Mononuclear cell (primary cell): Measurements from ENCODE around the gene TMEM270. TPM values are rescaled to one million over a fixed set of nuclear protein-coding genes. Genes with fewer than 3 reads are reported as not detected.
"Not testable (repeated sequence)": the region's sequence is repeated elsewhere in the genome, so short reads cannot be mapped to it uniquely, and the experiment has no call there.

ENCODE experiments used
- H3K27me3 ChIP-seq: 2 replicates; pipeline ENCODE4 v1.6.0; 2011; ENCODE audit warnings: low read length, control low read depth; ENCODE audit not compliant: insufficient read depth
- H3K4me1 ChIP-seq: 2 replicates; pipeline ENCODE4 v1.5.1; 2011; ENCODE audit warnings: mild to moderate bottlenecking, low read length, control low read depth; ENCODE audit not compliant: insufficient read depth
- H3K4me3 ChIP-seq: 2 replicates; pipeline ENCODE4 v1.5.1; 2011; ENCODE audit warnings: mild to moderate bottlenecking, low read length, moderate library complexity
- H3K9me3 ChIP-seq: 2 replicates; pipeline ENCODE4 v1.5.1; 2011; ENCODE audit warnings: low read depth, mild to moderate bottlenecking, control low read depth, low read length
- total RNA-seq: library from RNA; depleted of rRNA; stranded (reverse); fragments of >200 nt; gene quantifications from one replicate; pipeline ENCODE4 v1.2.3, GENCODE V29; 2012

Gene TMEM270, protein sequence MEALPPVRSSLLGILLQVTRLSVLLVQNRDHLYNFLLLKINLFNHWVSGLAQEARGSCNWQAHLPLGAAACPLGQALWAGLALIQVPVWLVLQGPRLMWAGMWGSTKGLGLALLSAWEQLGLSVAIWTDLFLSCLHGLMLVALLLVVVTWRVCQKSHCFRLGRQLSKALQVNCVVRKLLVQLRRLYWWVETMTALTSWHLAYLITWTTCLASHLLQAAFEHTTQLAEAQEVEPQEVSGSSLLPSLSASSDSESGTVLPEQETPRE
- not detected for total RNA-seq

DNA sequence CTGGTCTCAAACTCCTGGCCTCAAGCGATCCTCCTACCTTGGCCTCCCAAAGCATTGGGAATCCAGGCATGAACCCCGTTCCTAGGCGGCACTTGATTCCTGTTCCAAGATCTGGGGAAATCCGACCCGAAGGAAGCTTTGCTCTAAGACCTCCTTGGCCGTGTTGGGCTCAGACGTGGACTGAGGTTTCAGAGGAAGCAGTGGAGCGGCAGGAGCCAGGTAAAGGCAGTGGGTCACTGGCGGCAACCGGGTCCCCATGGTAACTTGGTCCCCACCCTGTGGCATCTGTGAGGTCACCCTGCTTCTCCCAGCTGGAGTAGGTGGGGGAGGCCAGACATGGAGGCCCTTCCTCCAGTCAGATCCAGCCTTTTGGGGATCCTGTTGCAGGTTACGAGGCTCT is at the start of gene TMEM270:
TMEM270 (plus strand) TSS at position 301 of the 400 bp plus-strand sequence; CDS start at position 337, 36 bp downstream.
- Histone ChIP-seq H3K9me3 (no peaks in the 10 kb centered on the region), H3K27me3 (no peaks in the 10 kb centered on the region), H3K4me3 (no peak within 1 kb of the TSS), H3K4me1 (peaks cover 1% of the 10 kb centered on the region)

- H3K27me3 ChIP-seq: no peaks in the 10 kb centered on the region
Measured at GRCh38 chr7:73811760-73812168, 49.2 kb upstream of the TMEM270 start.

GRCh38 chr7:73812996-73813395 is 48.0 kb upstream of the TMEM270 start:
- Histone ChIP-seq H3K9me3 (no peaks in the 10 kb centered on the region), H3K4me1 (no peaks in the 10 kb centered on the region), H3K4me3 (no peak overlapping the region), H3K27me3 (no peaks in the 10 kb centered on the region)

More at GRCh38 chr7:73811760-73812168, 49.2 kb upstream of the TMEM270 start:
- Histone ChIP-seq H3K4me1 (no peaks in the 10 kb centered on the region), H3K4me3 (no peak overlapping the region), H3K9me3 (no peaks in the 10 kb centered on the region)

GRCh38 chr7:73815436-73815835 is 45.5 kb upstream of the TMEM270 start:
- no peak overlapping the region for H3K4me3 ChIP-seq
- no peaks in the 10 kb centered on the region for H3K4me1 ChIP-seq
- H3K27me3 ChIP-seq: no peaks in the 10 kb centered on the region
- no peaks in the 10 kb centered on the region for H3K9me3 ChIP-seq

GRCh38 chr7:73817121-73817520 is 43.8 kb upstream of the TMEM270 start:
- Histone ChIP-seq H3K4me3 (no peak overlapping the region), H3K4me1 (no peaks in the 10 kb centered on the region), H3K9me3 (no peaks in the 10 kb centered on the region), H3K27me3 (no peaks in the 10 kb centered on the region)

DNA sequence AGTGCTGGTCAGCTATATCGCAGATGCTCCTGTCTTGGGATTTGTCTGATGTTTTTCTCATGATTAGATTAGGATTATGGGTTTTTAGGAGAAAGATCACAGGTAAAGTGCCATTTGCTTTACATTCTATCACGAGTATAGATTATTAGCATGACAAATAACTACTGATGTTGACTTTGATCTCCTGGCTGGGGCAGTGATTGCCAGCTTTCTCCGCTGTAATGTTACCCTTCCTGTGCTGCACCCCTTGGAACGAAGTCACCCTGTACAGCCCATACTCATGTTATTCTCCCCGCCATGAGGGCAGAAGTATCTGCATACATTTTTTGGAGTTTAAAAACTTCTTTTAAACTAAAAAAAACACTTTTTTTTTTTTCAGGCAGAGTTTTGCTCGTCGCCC is 40.9 kb upstream of the TMEM270 start:
- Histone ChIP-seq H3K4me1 (no peaks in the 10 kb centered on the region), H3K4me3 (no peak overlapping the region), H3K9me3 (no peaks in the 10 kb centered on the region), H3K27me3 (no peaks in the 10 kb centered on the region)

GRCh38 chr7:73821597-73822285 is 39.2 kb upstream of the TMEM270 start:
- H3K4me3 ChIP-seq, H3K9me3 ChIP-seq, H3K27me3 ChIP-seq: not testable (repeated sequence)
- H3K4me1 ChIP-seq: peaks cover 10% of the 10 kb centered on the region

DNA sequence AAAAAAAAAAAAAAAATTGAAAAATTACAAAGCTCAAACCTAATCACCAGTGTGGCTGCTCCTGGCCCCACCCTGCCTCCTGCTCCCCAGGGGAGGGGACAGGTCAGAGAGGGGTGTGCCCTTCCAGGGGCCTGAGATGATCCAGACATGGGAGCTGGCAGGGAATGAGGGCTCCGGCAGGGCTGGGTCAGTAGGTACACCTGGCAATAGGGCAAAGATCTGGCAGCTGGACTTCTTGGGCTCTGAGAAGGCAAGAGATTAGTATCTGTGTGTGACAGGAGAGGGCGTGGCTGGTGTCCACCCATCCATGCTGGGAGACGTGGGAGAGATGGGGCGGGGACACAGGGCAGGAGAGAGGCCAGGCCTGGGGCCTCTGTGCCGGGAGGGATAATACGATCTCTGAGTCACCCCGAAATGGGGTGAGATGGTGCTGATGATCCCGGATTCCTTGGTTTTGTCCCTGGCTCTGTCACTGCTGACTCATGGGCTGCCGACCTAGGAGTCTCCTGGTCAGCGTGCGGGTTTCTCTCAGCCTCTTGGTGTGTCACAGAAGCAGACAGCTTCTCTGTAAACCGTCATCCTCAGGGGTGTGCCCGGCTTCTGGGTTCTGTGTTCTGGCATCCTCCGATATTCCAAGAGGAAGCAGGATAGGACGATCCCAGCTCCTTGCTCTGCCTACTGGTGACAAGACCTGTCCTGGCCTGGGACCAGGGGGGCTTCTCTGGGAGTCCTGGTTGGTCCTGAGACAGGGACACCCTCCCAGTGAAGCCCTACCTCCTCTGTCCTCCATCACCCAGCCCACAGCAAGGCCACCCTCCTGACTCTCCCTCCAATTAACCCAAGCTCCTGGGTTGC is 38.4 kb upstream of the TMEM270 start:
- Histone ChIP-seq H3K4me1 (peaks cover 18% of the 10 kb centered on the region), H3K4me3 (no peak overlapping the region), H3K9me3 (no peaks in the 10 kb centered on the region), H3K27me3 (no peaks in the 10 kb centered on the region)

- no peaks in the 10 kb centered on the region for H3K27me3 ChIP-seq
- no peaks in the 10 kb centered on the region for H3K9me3 ChIP-seq
- H3K4me1 ChIP-seq: peaks cover 24% of the 10 kb centered on the region
- no peak overlapping the region for H3K4me3 ChIP-seq
Measured at GRCh38 chr7:73823257-73823656, 37.7 kb upstream of the TMEM270 start.

DNA sequence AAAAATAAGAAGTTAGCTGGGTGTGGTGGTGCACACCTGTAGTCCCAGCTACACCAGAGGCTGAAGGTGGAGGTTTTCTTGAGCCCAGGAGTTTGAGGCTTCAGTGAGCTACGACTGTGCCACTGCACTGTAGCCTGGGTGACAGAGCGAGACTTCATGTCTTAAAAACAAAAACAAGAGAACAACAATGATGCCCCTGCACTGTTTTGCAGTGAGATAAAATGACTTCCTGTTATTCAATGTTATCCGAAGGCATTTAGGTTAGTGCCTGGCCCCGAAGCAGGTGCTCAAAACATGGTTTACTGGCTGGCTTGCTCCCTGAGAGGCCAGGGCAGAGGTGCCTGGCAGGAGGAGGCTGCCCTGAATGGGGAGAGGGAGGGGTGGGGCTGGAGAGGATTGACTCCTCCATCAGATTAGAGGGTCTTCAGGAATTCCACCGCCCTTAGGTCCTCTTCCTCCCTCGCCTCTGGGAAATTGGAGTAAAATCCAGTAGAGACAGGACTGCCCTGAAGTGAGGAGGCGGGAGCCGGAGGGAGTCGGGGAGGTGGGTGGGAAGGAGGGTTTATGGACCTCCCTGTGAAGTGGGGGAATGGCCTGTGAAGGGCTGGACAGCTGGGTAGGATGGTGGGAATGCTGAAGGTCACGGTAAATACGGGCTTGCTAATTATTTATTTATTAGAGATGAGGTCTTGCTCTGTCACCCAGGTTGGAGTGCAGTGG is 36.9 kb upstream of the TMEM270 start:
- H3K9me3 ChIP-seq: no peaks in the 10 kb centered on the region
- no peak overlapping the region for H3K4me3 ChIP-seq
- H3K27me3 ChIP-seq: no peaks in the 10 kb centered on the region
- peaks cover 30% of the 10 kb centered on the region for H3K4me1 ChIP-seq

- no peaks in the 10 kb centered on the region for H3K27me3 ChIP-seq
- no peak overlapping the region for H3K4me3 ChIP-seq
- peaks cover 30% of the 10 kb centered on the region for H3K4me1 ChIP-seq
- H3K9me3 ChIP-seq: no peaks in the 10 kb centered on the region
Measured at GRCh38 chr7:73824986-73825385, 36.0 kb upstream of the TMEM270 start.

- no peaks in the 10 kb centered on the region for H3K9me3 ChIP-seq
- H3K27me3 ChIP-seq: no peaks in the 10 kb centered on the region
- no peak overlapping the region for H3K4me3 ChIP-seq
- H3K4me1 ChIP-seq: peaks cover 30% of the 10 kb centered on the region
Measured at GRCh38 chr7:73827567-73828106, 33.3 kb upstream of the TMEM270 start.

DNA sequence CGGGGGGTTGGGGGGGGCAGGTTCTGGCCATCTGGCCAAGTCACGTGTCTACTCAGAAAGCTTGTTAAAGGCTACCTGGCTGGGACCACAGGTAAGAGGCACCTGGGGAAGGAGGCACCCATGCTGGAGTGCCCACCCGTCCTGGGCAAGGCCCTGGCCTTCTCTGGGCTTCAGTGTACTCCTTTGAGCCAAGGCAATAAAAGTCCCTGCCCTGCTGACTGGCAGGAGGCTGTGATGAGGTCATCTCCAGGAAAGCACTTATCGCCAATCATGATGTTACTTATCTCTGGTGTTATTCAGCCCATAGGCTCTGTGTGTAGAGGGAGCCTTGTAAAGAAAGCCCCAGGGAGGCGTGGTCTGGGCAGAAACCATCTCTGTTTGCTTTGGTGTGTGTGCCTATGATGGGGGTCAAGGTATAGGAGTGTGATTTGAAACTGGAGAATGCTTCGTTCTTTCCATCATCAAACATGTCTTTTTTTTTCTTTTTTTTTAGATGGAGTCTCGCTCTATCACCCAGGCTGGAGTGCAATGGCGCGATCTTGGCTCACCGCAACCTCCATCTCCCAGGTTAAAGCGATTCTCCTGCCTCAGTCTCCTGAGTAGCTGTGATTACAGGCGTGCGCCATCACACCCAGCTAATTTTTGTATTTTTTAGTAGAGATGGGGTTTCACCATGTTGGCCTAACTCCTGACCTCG is 32.7 kb upstream of the TMEM270 start:
- no peak overlapping the region for H3K4me3 ChIP-seq
- peaks cover 30% of the 10 kb centered on the region for H3K4me1 ChIP-seq

GRCh38 chr7:73828972-73829371 is 32.0 kb upstream of the TMEM270 start:
- no peaks in the 10 kb centered on the region for H3K27me3 ChIP-seq
- no peak overlapping the region for H3K4me3 ChIP-seq
- peaks cover 30% of the 10 kb centered on the region for H3K4me1 ChIP-seq
- no peaks in the 10 kb centered on the region for H3K9me3 ChIP-seq

More for the DNA sequence above, 32.7 kb upstream of the TMEM270 start:
- no peaks in the 10 kb centered on the region for H3K27me3 ChIP-seq
- H3K9me3 ChIP-seq: no peaks in the 10 kb centered on the region
